NCI-H82 treated with DMSO at 0.1 percent for 48 hours (cell line): ENCODE data around the gene KCNN4.
"Not testable (repeated sequence)": the region's sequence is repeated elsewhere in the genome, so short reads cannot be mapped to it uniquely, and the experiment has no call there.

ENCODE experiments used
- DNase-seq: peaks from one replicate; lab custom pipeline; 2025; ENCODE audit not compliant: unreplicated experiment; lab: John Stamatoyannopoulos, UW

The KCNN4 gene

GRCh38 chr19:43780706-43781525 lies at the start of gene KCNN4:
Gene KCNN4, minus strand, starts transcription at chr19:43780973. Its CDS starts 112 bp downstream, at chr19:43780861.
- DNase-seq, result no peak

DNA sequence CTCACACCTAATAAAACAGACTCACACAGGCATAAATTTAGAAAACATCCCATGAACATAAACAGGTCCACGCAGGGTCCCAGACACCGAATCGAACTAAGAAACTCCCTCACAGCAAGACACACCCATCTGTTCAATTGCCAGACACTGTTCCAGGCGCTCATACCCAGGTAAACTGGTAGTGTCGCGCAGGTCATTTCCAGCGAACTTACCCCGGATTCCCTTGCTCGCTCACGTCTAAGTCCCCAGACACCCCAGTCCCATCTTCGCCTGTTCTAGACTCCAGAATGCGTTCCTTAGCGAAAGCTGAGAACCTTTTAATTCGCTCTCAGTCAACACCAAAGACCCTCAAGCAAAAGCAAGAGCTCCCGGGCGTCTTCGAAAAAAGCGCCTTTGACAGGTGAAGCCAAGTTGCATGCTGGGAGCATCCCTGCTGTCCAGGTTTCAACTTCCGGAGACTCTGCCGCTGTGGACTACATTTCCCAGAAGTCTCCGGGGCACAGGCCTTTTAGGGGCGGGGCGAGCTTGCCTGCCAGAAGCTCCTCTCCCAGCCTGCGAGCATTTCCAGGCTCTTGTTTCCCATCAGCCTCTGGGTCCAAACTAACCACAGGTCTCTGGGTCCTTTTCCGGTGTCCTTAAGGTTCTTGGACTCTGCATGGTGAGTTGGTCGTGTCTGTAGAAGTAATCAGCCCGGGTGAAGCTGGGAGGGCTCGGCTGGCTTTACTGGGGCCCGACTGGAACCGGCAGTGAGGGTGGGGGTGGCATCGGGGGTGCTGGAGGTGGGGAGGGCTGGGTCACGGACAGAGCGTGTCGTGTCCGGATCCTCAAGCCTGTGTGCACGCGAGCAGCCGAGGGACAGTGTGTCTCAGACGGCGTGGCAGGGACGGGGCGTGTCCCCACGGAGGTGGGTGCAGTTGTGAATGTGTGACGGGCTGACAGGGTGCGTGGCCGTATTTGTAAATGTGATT lies 46.3 kb upstream of the KCNN4 start, which contains the start of gene ZNF283:
TSS of gene ZNF283 (plus strand) at position 535 of the 968 bp plus-strand sequence. CDS start 6,184 bp downstream, outside the sequence.
- DNase-seq, result peak; percentile 83

DNA sequence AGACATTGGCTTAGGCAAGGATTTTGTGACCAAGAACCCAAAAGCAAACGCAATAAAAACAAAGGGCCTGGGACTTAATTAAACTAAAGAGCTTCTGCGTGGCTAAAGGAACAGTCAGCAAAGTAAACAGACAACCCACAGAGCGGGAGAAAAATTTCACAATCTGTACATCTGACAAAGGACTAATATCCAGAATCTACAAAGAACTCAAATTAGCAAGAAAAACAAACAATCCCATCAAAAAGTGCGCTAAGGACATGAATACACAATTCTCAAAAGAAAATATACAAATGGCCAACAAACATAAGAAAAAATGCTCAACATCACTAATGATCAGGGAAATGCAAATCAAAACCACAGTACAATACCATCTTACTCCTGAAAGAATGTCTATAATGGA lies 43.8 kb upstream of the KCNN4 start:
- DNase-seq, result not testable (repeated sequence)

- DNase-seq, result not testable (repeated sequence)
Measured at GRCh38 chr19:43823856-43824255, 43.1 kb upstream of the KCNN4 start.

DNA sequence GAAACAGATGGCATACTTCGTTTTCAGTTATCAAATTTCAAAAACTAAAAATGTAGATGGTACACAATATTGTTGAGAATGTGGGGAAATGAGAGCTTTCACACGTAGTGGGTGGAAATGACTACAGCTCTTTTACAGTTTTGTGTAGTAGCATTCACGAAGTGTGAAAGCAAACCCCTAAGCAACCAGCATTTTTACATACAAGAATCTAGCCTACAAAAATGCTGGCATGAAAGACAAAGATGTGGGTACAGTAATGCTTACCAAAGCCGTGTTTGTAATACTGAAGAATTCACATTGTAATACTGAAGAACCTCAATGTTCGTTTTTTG lies 40.1 kb upstream of the KCNN4 start:
- DNase-seq, result no peak

GRCh38 chr19:43820098-43820883 lies 39.5 kb upstream of the KCNN4 start:
- DNase-seq, result no peak

DNA sequence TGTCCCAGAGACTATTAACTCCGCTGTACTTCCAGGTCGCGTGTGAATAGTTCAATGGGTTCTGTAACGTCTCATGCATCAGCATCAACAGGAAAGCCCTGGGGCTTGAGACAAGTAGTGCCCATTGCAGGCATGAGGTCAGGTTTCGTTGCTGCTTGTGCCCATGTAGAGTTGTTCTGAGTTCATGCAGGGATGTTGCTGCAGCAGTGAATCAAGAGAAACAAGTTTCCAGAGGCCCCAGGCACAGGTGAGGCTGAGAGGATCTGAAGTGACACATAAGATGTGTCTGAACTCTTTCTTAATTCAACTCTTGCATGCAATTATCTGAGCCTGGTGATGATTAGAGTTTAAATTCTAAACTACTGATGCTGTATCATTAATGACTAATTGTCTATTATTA lies 37.7 kb upstream of the KCNN4 start:
- DNase-seq, result no peak

GRCh38 chr19:43817454-43817853 lies 36.7 kb upstream of the KCNN4 start:
- not testable (repeated sequence) for DNase-seq

DNA sequence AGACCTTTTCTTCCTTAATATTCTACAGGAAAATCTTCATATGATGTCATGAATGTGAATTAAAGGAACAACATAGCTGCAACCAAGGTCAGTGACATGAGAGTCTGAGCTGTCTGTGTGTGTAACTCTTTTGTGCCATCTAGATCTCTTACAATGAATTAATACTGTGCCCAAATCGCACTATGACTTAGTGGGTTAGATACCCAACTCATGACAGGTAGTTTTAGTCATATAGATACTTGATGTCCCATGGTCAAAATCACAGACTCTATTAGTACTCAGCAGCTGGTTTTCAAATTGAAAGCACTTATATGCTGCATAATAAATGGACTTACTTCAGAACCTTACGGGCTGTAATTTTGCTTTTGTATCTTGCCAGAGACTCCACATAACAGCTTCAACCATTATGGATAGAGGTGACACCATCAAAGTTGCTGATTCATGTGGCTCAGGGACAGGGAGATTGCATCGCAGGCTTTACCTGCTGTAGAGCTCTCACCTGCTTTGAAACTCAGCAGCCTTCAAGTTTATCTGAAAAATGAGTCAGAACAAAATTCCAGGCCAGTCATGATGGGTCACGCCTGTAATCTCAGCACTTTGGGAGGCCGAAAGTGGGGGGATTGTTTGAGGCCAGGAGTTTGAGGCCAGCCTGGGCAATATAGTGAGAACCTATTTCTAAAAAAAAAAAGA lies 34.0 kb upstream of the KCNN4 start:
- DNase-seq, result no peak

DNA sequence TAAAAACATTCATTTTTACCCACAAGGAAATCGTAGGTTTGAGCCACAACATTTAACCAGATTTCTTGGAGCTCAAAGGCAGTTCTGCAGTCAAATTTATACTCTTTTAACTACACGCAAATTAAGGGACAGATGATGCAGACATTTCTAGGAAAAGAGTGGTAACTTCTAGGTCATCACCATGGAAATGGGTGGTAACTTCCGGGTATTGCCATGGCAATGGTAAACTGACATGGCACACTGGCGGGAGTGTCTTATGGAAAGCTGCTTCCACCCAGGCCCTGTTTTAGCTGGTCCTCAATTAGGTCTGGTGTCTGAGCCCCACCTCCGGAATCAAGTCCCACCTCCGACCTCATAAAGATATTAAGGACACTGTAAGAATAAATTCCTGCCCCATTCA lies 31.9 kb upstream of the KCNN4 start:
- no peak for DNase-seq

- DNase-seq, result no peak
Measured at GRCh38 chr19:43812259-43812658, 31.5 kb upstream of the KCNN4 start.

- DNase-seq, result no peak
Measured at GRCh38 chr19:43811837-43812236, 31.1 kb upstream of the KCNN4 start.

DNA sequence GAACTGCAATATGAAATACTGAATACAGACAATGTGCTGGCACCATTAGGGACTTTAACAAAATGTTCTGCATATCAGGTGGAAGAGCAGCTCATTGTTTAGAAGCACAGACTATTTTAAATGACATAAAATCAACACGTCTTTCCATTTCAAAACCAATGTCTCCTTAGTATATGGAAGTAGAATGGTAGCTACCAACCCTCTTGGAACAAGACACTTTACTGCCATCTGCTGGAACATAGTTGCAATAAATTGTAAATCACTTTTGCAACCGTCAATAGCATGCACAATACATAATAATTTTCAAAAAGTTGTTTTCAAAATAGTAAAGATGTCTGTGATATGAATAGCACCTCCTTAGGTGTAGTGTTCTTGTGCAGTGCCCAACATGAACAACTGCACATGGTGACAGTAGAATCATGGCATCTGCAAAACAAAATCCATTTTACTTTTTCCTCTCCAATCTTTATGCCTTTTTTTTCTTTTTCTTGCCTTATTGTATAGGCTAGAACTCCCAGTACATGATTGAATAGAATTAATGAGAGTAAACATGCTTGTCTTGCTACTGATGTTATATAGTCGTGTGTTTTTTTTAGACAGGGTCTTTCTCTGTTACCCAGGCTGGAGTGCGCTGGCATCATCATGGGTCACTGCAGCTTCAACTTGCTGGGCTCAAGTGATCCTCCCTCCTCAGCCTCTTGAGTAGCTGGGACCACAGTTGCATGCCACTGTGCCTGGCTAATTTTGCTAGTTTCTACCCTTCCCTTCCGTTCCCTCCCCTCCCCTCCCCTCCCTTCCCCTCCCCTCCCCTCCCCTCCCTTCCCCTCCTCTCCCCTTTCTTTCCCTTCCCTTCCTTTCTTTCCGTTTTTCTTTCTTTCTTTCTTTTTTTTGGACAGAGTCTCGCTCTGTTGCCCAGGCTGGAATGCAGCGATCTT lies 29.3 kb upstream of the KCNN4 start:
- DNase-seq, result peak; percentile 16

DNA sequence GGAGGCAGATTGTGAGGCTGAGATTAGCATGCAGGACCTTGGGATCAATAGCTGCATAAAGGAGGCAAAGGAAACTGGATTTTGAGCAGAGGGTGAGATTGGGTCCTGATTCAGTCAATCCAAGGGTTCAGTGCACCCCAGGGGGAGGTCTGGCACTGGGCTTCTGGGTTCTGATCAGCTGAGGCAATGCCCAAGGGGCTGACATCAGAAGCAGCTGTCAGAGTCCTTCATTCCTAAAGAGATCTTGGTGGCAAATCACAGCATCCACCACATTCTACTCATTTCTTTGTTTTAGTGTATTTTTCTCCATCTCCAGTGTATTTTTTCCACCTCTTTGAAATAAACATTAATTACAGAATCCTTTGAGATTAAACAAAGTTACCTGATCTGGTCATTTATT lies 26.9 kb upstream of the KCNN4 start:
- no peak for DNase-seq

- DNase-seq, result no peak
Measured at GRCh38 chr19:43806848-43807247, 26.1 kb upstream of the KCNN4 start.

GRCh38 chr19:43806401-43806800 lies 25.6 kb upstream of the KCNN4 start:
- not testable (repeated sequence) for DNase-seq

DNA sequence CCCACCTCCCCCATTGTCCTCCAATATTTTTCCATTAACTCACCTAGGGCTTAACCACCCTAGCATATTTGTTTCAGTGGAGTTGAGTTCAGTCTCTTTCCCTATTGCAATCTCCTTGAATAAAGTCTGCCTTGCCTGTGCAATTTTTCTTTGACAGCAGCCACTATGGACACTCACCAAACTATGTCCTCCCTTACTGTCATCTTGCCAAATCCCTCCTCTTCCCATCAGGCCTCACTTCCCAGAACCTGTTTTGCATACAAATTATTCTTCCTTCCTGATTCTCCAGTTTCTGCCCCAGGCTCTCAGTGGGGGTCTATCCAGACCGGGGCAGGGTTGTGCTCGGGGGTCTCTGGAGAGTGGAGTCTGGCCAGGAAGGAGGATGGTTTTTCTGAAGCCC lies 23.7 kb upstream of the KCNN4 start:
- no peak for DNase-seq

GRCh38 chr19:43802216-43802951 lies 21.6 kb upstream of the KCNN4 start, which contains the start of gene LYPD5:
Gene LYPD5, minus strand, starts transcription at chr19:43802447. Its CDS starts 67 bp downstream, at chr19:43802380.
- DNase-seq, result no peak
